Cardiac muscle cell (in vitro differentiated cells and primary cell): ENCODE measurements around the gene IGFN1. TPM values are rescaled to one million over a fixed set of nuclear protein-coding genes. Genes with fewer than 3 reads are reported as not detected.

Source experiments
- DNase-seq, 2 donors: peaks; one replicate each; pipeline versions ENCODE4 v3.0.0 to v3.0.0-alpha.2; 2010 to 2017; ENCODE audit warnings: low read depth in 1 of 2, low spot score in 1 of 2
- H3K27ac ChIP-seq: fragments of 200-600 bp; sonication (generic); 2 replicates; pipeline ENCODE4 v1.5.1; 2016
- H3K27me3 ChIP-seq: fragments of 200-600 bp; sonication (generic); 2 replicates; pipeline ENCODE4 v1.6.0; 2016; ENCODE audit warnings: control low read depth
- H3K36me3 ChIP-seq: fragments of 200-600 bp; sonication (generic); 2 replicates; pipeline ENCODE4 v1.5.1; 2016; ENCODE audit warnings: control low read depth
- H3K4me1 ChIP-seq: fragments of 200-600 bp; sonication (generic); 2 replicates; pipeline ENCODE4 v1.8.1; 2017; ENCODE audit warnings: low read depth, mild to moderate bottlenecking, mixed run types
- H3K4me3 ChIP-seq: fragments of 200-600 bp; sonication (generic); 2 replicates; pipeline ENCODE4 v1.5.1; 2016; ENCODE audit warnings: mild to moderate bottlenecking
- H3K9me3 ChIP-seq: fragments of 200-600 bp; sonication (generic); 2 replicates; pipeline ENCODE4 v1.5.1; 2017; ENCODE audit warnings: low read depth, mild to moderate bottlenecking, control low read depth
- polyA plus RNA-seq: library from polyadenylated mRNA; unstranded; fragments of >200 nt; fragmentation: Nextera tagmentation; extraction: Ambion mirVana; gene quantifications from 2 replicates; pipeline ENCODE4 v1.2.1, GENCODE V29; 2016
- total RNA-seq: library from RNA; depleted of rRNA; stranded (reverse); fragments of >200 nt; gene quantifications from 2 replicates; pipeline ENCODE4 v1.2.3, GENCODE V29; 2016
- TF ChIP-seq, protein P1 (sequence below): IDR thresholded peaks from 2 replicates; pipeline ENCODE4 v1.5.1; 2012; ENCODE audit warnings: low read depth, mild to moderate bottlenecking, low read length

The IGFN1 gene
- total and polyA plus RNA-seq, 2 experiments from 2014 or later, result not detected

DNA sequence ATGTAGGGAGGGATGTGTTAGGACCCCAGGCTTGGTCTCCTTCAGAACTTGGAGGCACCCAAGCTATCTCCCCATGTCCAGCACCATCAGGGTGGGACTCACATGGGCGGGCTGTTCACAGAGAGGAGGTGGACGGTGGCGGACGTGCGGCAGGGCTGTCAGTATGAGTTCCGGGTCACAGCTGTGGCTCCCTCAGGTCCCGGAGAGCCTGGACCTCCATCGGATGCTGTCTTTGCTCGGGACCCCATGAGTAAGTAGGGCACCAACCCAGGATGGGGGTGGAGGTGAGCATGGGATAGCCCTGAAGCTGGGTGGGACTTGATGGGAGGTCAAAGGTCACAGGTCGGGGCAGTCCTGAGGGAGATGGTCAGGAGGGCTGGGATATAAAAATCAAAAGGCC is 27.8 kb downstream of the IGFN1 start:
- Histone ChIP-seq H3K9me3 (no peaks in the 10 kb centered on the region), H3K27me3 (no peaks in the 10 kb centered on the region), H3K36me3 (no peaks in the 10 kb centered on the region), H3K27ac (no peak overlapping the region), H3K4me1 (no peaks in the 10 kb centered on the region), H3K4me3 (no peak overlapping the region)
- TF ChIP-seq, protein P1, sequence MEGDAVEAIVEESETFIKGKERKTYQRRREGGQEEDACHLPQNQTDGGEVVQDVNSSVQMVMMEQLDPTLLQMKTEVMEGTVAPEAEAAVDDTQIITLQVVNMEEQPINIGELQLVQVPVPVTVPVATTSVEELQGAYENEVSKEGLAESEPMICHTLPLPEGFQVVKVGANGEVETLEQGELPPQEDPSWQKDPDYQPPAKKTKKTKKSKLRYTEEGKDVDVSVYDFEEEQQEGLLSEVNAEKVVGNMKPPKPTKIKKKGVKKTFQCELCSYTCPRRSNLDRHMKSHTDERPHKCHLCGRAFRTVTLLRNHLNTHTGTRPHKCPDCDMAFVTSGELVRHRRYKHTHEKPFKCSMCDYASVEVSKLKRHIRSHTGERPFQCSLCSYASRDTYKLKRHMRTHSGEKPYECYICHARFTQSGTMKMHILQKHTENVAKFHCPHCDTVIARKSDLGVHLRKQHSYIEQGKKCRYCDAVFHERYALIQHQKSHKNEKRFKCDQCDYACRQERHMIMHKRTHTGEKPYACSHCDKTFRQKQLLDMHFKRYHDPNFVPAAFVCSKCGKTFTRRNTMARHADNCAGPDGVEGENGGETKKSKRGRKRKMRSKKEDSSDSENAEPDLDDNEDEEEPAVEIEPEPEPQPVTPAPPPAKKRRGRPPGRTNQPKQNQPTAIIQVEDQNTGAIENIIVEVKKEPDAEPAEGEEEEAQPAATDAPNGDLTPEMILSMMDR, result no peak
- no peak for DNase-seq

DNA sequence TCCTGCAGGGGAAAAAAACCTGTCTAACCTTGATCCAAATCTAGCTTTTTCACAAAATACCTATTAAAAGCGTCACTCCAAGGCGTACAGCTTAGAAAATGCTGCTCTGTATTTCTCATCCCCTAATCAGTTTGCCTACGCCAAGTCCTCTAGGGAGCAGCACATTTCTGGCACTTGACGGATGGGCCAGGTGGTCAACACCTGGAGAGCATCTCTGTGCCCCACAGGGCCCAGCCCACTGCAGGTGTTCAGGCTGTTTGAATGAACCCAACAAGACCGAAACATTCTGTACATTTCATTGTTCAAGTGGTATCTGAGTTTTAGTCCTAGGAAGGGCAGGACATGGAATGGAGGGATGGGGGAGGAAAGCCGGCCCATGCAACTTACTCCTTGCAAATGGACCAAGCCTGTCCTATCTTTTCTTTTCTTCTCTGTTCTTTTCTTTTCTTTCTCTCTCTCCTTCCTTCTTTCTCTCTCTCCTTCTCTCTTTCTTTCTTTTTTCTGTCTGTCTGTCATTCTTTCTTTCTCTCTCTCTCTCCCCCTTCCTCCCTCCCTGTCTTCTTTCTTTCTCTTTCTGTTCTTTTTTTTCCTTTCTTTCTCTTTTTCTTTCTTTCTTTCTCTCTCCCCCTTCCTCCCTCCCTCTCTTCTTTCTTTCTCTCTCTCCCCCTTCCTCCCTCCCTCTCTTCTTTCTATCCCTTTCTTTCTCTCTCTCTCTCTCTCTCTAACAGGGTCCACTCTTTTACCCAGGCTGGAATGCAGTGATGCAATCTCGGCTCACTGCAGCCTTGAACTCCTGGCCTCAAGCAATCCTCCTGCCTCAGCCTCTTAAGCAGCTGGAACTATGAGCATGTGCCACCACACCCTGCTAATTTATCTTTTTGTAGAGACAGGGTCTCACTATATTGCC is 29.1 kb downstream of the IGFN1 start:
- H3K36me3 ChIP-seq, result no peaks in the 10 kb centered on the region
- TF ChIP-seq, protein P1, result no peak
- H3K4me1 ChIP-seq, result no peaks in the 10 kb centered on the region
- no peak for DNase-seq
- H3K4me3 ChIP-seq, result no peak overlapping the region
- H3K27me3 ChIP-seq, result no peaks in the 10 kb centered on the region
- no peak overlapping the region for H3K27ac ChIP-seq
- H3K9me3 ChIP-seq, result no peaks in the 10 kb centered on the region

DNA sequence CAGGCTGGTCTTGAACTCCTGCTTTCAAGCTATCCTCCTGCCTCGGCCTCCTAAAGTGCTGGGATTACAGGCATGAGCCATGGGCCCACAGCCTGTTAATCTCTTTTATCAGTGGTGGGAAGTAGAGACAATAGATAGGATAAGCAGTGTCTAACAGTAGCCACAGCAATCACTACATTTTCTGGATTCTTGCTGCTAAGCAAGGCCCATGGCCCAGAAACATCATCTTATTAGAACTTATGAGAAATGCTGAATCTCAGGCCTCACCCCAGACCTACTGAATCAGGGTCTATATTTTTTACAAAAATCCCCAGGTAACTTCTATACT is 29.7 kb downstream of the IGFN1 start:
- no peak overlapping the region for H3K4me3 ChIP-seq
- no peaks in the 10 kb centered on the region for H3K9me3 ChIP-seq
- no peaks in the 10 kb centered on the region for H3K4me1 ChIP-seq
- no peaks in the 10 kb centered on the region for H3K27me3 ChIP-seq
- H3K36me3 ChIP-seq, result no peaks in the 10 kb centered on the region
- no peak overlapping the region for H3K27ac ChIP-seq
- no peak for DNase-seq
- TF ChIP-seq, protein P1, result no peak

DNA sequence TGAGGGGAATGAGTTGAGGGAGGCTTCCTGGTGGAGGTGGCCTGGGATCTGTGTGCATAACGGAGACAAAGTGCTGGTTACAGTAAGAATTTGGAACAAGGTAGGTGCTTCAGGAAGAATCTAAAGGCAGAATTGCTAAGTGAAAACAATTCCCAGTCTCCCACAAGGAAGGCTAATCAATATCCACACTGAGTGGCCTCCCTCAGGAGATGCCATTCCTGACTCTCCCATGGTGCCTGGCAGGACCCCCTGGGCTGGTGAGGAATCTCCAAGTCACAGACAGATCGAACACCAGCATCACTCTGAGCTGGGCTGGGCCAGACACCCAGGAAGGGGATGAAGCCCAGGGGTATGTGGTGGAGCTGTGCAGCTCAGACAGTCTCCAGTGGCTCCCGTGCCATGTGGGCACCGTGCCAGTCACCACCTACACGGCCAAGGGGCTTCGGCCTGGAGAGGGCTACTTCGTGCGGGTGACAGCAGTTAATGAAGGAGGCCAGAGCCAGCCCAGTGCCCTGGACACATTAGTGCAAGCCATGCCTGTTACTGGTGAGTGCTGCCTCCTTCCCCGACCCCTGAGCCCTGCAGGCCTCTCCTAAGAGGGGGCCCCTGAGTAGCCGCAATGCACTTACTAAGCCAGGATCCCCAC is 30.7 kb downstream of the IGFN1 start:
- H3K27ac ChIP-seq, result no peak overlapping the region
- H3K9me3 ChIP-seq, result no peaks in the 10 kb centered on the region
- TF ChIP-seq, protein P1, result no peak
- H3K27me3 ChIP-seq, result no peaks in the 10 kb centered on the region
- H3K4me1 ChIP-seq, result no peaks in the 10 kb centered on the region
- H3K36me3 ChIP-seq, result no peaks in the 10 kb centered on the region
- DNase-seq, result no peak
- H3K4me3 ChIP-seq, result no peak overlapping the region

DNA sequence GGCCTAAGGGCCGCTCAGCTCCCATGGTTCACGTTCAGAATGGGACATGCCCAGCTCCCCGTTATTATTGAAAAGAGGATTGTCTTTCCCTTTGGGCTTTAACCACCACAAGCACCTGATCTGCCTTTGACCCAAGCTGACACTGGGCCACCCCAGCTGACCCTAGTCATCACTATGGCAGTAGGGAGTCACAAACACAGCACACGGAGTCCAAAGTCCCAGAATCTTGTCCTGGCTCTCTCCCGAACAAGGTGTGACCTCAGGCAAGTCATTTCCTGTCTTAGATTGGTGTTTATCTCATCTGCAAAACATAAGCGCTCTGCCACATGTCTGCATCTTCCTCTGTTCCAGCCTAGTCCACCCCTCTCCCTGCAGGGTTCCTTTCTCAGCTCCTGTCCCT is 31.5 kb downstream of the IGFN1 start:
- Histone ChIP-seq H3K27ac (no peak overlapping the region), H3K27me3 (no peaks in the 10 kb centered on the region), H3K4me1 (no peaks in the 10 kb centered on the region), H3K9me3 (no peaks in the 10 kb centered on the region), H3K36me3 (no peaks in the 10 kb centered on the region), H3K4me3 (no peak overlapping the region)
- DNase-seq, result no peak
- TF ChIP-seq, protein P1, result no peak
